AG09319 (cell line): ENCODE data around the gene RRM1.

ENCODE experiments used
- DNase-seq: peaks from one replicate; pipeline ENCODE4 v3.0.0-alpha.2; 2010; ENCODE audit warnings: low read depth; ENCODE audit errors: extremely low read depth
- TF ChIP-seq, protein P1 (sequence below): IDR thresholded peaks from 2 replicates; pipeline ENCODE4 v1.5.1; 2011; ENCODE audit warnings: low read depth, mild to moderate bottlenecking, inconsistent platforms, low read length, moderate library complexity

Gene RRM1

DNA sequence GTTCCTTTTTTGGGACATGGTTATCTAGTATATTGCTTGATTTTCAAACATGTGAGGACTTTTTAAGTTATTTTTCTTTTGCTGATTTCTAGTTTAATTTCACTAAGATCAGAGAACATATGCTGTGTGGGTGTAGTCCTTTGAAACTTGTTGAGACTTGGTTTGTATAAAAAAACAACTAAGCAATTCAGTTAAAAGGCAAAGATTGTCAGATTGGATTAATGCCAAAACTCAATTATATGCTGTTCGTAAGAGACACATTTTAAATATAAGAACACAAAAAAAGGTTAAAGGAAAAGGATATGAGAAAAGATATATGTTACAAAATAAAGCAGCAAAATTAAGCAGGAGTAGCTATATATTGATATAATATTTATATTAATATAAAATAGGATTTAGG, 17.8 kb upstream of the RRM1 start:
- TF ChIP-seq, protein P1, sequence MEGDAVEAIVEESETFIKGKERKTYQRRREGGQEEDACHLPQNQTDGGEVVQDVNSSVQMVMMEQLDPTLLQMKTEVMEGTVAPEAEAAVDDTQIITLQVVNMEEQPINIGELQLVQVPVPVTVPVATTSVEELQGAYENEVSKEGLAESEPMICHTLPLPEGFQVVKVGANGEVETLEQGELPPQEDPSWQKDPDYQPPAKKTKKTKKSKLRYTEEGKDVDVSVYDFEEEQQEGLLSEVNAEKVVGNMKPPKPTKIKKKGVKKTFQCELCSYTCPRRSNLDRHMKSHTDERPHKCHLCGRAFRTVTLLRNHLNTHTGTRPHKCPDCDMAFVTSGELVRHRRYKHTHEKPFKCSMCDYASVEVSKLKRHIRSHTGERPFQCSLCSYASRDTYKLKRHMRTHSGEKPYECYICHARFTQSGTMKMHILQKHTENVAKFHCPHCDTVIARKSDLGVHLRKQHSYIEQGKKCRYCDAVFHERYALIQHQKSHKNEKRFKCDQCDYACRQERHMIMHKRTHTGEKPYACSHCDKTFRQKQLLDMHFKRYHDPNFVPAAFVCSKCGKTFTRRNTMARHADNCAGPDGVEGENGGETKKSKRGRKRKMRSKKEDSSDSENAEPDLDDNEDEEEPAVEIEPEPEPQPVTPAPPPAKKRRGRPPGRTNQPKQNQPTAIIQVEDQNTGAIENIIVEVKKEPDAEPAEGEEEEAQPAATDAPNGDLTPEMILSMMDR = no peak
- no peak for DNase-seq

DNA sequence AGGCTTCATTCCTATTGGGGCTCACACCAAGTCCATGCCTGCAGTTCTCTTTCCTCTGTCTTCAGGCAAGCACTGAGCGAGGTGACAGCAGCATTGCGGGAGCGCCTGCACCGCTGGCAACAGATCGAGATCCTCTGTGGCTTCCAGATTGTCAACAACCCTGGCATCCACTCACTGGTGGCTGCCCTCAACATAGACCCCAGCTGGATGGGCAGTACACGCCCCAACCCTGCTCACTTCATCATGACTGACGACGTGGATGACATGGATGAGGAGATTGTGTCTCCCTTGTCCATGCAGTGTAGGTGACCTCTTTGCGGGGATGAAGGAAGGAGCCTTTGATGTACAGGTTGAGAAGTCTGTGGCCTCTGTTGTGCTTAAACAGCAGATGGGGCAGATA, 11.4 kb upstream of the RRM1 start:
- TF ChIP-seq, protein P1 = no peak
- no peak for DNase-seq

DNA sequence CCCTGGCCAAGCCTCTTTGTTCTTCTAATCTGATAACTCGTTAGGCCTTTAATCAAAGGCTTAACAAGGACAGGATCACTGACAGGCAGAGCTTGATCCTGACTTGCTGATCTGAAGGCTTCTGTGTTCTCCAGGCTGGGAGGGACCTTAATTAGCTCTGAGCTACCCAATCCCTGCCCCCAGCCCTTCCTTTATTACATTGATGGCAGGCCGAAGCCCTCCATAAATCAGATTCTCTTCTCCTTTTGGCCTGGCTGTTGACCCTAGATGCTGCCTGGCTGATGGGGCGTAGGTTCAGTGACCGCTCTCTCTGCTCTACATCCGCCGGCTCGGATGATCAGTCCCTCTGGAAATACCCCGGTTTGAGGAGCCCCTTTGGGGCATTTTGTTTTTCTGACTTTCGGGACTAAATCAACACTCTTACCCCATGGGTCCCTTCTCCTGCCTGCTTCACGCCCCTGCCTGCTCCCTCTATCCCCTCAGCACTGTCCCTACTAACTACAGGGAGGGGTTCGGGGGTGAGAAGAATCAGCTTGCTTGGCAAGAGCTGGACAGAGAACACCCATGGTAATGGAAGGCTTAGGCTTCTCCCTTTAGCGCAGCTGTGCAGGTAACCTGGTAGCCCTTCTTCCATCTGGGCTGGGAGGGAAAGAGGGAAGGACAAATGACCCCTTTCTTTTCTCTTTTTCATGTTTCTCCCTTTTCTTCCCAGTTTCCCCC, 10.0 kb upstream of the RRM1 start:
- TF ChIP-seq, protein P1 = no peak

DNA sequence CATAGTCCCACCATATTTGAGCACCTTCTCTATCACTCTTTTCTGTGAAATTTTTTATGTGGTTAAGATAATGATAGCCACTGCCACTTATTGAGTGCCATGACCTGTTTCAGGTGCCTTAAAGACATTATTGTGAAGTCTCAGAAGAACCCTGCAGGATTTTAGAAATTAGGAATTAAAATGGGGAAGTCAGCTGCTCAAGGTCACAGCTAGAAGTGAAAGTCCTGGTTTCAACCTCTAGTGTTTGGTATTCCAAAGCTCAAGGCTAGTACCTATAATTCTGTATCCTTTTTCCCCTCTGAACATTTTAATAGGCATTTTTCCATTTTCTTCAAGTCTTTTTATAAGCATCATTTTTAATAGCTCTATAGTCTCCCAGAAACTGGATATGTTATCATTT, 9.0 kb upstream of the RRM1 start:
- DNase-seq = no peak

More for the DNA sequence above, 10.0 kb upstream of the RRM1 start:
- DNase-seq = no peak

DNA sequence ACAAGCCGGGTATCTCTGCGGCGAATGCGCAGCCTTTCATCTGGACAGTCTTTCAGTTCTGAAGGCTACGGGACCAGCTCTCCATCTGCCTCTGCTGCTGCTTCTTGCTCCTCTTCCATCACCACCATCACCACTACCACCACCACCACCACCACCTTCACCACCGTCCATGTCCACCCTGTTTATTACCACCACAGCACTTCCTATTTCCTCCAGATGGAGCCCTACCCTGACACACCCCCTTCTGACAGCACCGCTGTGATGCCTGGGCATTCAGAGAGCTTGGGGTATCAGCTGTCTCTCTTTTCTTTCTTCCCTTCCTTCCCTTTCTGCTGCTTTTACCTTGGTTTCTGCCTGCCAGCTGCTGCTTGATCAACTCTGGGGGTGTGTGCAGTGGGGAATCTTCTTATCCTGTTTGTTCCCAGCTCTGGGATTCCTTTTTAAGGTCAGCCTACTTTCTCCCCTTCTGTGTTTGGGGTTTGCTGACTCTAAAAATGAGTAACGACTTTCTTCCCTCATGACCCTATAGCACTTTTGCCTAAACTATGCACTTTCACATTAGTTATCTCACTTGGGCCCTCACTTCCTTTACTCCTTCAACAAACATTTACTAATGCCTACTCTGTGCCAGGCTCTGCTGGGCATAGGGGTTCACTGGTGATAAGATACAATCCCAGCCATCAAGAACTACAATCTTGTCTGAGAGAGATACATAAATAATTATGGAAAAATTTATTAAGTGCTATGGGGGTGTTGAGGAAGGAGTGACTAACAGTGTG, 7.8 kb upstream of the RRM1 start:
- TF ChIP-seq, protein P1 = no peak
- DNase-seq = no peak

More for the DNA sequence above, 9.0 kb upstream of the RRM1 start:
- TF ChIP-seq, protein P1 = no peak

DNA sequence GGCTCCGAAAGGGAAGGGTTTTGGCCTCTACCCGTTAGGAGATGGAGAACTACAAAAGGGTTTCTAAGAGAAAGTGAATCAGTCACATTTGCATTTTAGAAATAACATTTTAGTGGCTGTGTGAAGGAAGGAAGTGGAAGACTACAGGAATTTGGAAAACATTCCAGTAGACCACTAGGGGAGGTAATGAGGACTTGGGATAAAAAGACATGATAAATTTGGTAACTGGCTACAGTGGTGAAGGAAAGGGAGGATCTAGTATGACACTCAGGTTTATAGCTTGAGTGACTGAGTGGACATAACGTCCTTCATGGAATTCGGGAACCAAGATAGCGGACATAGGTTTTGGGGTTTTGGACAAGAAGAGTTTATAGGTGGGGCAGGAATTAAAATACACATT, 7.0 kb upstream of the RRM1 start:
- DNase-seq = no peak
- TF ChIP-seq, protein P1 = no peak; the same call in 1 of the 2 replicates

DNA sequence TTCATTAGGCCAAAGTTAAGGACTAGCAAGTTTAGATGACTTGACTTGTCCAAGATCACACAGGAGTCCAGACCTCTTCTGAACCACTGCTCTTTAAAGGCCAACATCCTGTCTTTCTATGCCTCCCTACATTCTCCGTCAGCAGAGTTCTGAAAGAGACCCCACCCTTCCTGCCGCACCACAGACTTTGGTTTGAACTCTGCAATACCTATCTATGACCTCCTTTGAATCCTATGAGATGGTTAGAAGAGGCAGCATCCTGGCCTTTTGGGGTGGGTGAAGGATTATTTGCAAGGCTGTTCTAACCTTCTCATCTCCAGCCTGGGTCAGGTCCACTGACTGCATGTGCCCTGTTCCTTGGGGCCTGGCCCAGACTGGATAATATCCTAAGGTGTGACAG, 4.3 kb upstream of the RRM1 start:
- TF ChIP-seq, protein P1 = no peak
- DNase-seq = no peak
